Spinal cord (tissue), 10 donors: Measurements from ENCODE around the gene COP1. TPM values are rescaled to one million over a fixed set of nuclear protein-coding genes. Genes with fewer than 3 reads are reported as not detected.
A peak's percentile ranks its signal among the peaks of the same experiment; 100 is the strongest.

Experiments used
- DNase-seq, 6 donors: peaks; one replicate each; pipeline versions ENCODE4 v3.0.0 to v3.0.0-alpha.2; 2013 to 2015; ENCODE audit warnings: low spot score in 6 of 6, low read depth in 4 of 6
- H3K27ac ChIP-seq: one replicate; pipeline ENCODE4 v1.5.1; 2013; ENCODE audit warnings: low read depth, low read length, control low read depth
- H3K27me3 ChIP-seq: one replicate; pipeline ENCODE4 v1.6.1; 2013; ENCODE audit warnings: low read length; ENCODE audit not compliant: control insufficient read depth, insufficient read depth
- H3K36me3 ChIP-seq: one replicate; pipeline ENCODE4 v1.6.1; 2013; ENCODE audit warnings: low read length; ENCODE audit not compliant: control insufficient read depth, insufficient read depth
- H3K4me1 ChIP-seq: one replicate; pipeline ENCODE4 v1.6.1; 2013; ENCODE audit warnings: low read length; ENCODE audit not compliant: control insufficient read depth, insufficient read depth
- H3K4me3 ChIP-seq: one replicate; pipeline ENCODE4 v1.5.1; 2013; ENCODE audit warnings: low read depth, low read length, control low read depth
- H3K9me3 ChIP-seq: one replicate; pipeline ENCODE4 v1.6.1; 2013; ENCODE audit warnings: low read length; ENCODE audit not compliant: control insufficient read depth, insufficient read depth
- WGBS: methylation state at CpG from one replicate; pipeline ENCODE4 v1.1.5; 2013; ENCODE audit warnings: missing lambda C conversion rate; ENCODE audit not compliant: insufficient coverage; 5-methylcytosine and 5-hydroxymethylcytosine counted together
- polyA plus RNA-seq, 2 donors: library from polyadenylated mRNA; unstranded; fragments of 120-200 nt; gene quantifications; one replicate each; pipeline ENCODE4 v1.2.1, GENCODE V29; 2013; ENCODE audit not compliant: insufficient read length in 2 of 2
- total RNA-seq, 2 donors: library from RNA; depleted of rRNA in 1 of 2; stranded (reverse); fragments of 120-200 nt in 1 of 2; fragments of >200 nt in 1 of 2; gene quantifications; one replicate each; pipeline versions ENCODE4 v1.2.3 to v1.2.4, GENCODE V29; 2013 to 2014
- donor health status: healthy.

Gene COP1
- total and polyA plus RNA-seq, 4 donors = 51.6 to 70.6 (median 59.9) TPM

- Histone ChIP-seq H3K4me3 (no peak overlapping the region), H3K27me3 (no peaks in the 10 kb centered on the region), H3K9me3 (no peaks in the 10 kb centered on the region), H3K36me3 (no peaks in the 10 kb centered on the region), H3K4me1 (no peaks in the 10 kb centered on the region), H3K27ac (no peak overlapping the region)
- WGBS = no CpG with 5 or more reads among the region's 3 CpGs
- DNase-seq = peak in 1 of 6 donors; percentile 12
Observed at GRCh38 chr1:175968486-175969172, 238.5 kb downstream of the COP1 start.

GRCh38 chr1:175963740-175964139, 243.3 kb downstream of the COP1 start:
- H3K36me3 ChIP-seq = no peaks in the 10 kb centered on the region
- no peak overlapping the region for H3K27ac ChIP-seq
- no peak for DNase-seq
- no peaks in the 10 kb centered on the region for H3K27me3 ChIP-seq
- WGBS = no CpG with 5 or more reads among the region's 2 CpGs
- H3K9me3 ChIP-seq = no peaks in the 10 kb centered on the region
- no peak overlapping the region for H3K4me3 ChIP-seq
- no peaks in the 10 kb centered on the region for H3K4me1 ChIP-seq

- Histone ChIP-seq H3K9me3 (no peaks in the 10 kb centered on the region), H3K4me1 (no peaks in the 10 kb centered on the region), H3K4me3 (no peak overlapping the region), H3K36me3 (no peaks in the 10 kb centered on the region), H3K27ac (no peak overlapping the region), H3K27me3 (no peaks in the 10 kb centered on the region)
- DNase-seq = no peak
- WGBS = no CpG with 5 or more reads among the region's 1 CpG
Observed at GRCh38 chr1:175960169-175960568, 246.9 kb downstream of the COP1 start.

- Histone ChIP-seq H3K4me1 (no peaks in the 10 kb centered on the region), H3K27ac (no peak overlapping the region), H3K36me3 (peaks cover 3% of the 10 kb centered on the region), H3K27me3 (no peaks in the 10 kb centered on the region), H3K4me3 (no peak overlapping the region), H3K9me3 (no peaks in the 10 kb centered on the region)
- no CpG with 5 or more reads among the region's 1 CpG for WGBS
- DNase-seq = no peak
Observed at GRCh38 chr1:175951627-175952026, 255.5 kb downstream of the COP1 start.

- H3K4me1 ChIP-seq = no peaks in the 10 kb centered on the region
- peak in 1 of 6 donors; percentile 36 for DNase-seq
Observed at GRCh38 chr1:175947771-175948170, 259.3 kb downstream of the COP1 start.

GRCh38 chr1:175944591-175944990, 262.5 kb downstream of the COP1 start:
- no CpG with 5 or more reads among the region's 2 CpGs for WGBS
- peaks cover 5% of the 10 kb centered on the region for H3K36me3 ChIP-seq
- H3K4me3 ChIP-seq = no peak overlapping the region

More at GRCh38 chr1:175947771-175948170, 259.3 kb downstream of the COP1 start:
- Histone ChIP-seq H3K36me3 (no peaks in the 10 kb centered on the region), H3K27ac (no peak overlapping the region), H3K4me3 (no peak overlapping the region), H3K9me3 (no peaks in the 10 kb centered on the region), H3K27me3 (no peaks in the 10 kb centered on the region)

GRCh38 chr1:175941164-175941563, 265.9 kb downstream of the COP1 start:
- no peaks in the 10 kb centered on the region for H3K9me3 ChIP-seq
- DNase-seq = no peak
- no CpG with 5 or more reads among the region's 2 CpGs for WGBS
- no peaks in the 10 kb centered on the region for H3K4me1 ChIP-seq
- H3K36me3 ChIP-seq = peaks cover 5% of the 10 kb centered on the region
- no peaks in the 10 kb centered on the region for H3K27me3 ChIP-seq
- H3K4me3 ChIP-seq = no peak overlapping the region
- no peak overlapping the region for H3K27ac ChIP-seq

More at GRCh38 chr1:175944591-175944990, 262.5 kb downstream of the COP1 start:
- Histone ChIP-seq H3K4me1 (no peaks in the 10 kb centered on the region), H3K9me3 (no peaks in the 10 kb centered on the region), H3K27ac (no peak overlapping the region), H3K27me3 (no peaks in the 10 kb centered on the region)
- DNase-seq = no peak

GRCh38 chr1:175936736-175937135, 270.4 kb downstream of the COP1 start:
- Histone ChIP-seq H3K27me3 (no peaks in the 10 kb centered on the region), H3K9me3 (no peaks in the 10 kb centered on the region), H3K27ac (no peak overlapping the region), H3K4me1 (no peaks in the 10 kb centered on the region), H3K36me3 (peaks cover 2% of the 10 kb centered on the region), H3K4me3 (no peak overlapping the region)
- 100% methylated on average over 3 of the region's 6 CpGs for WGBS
- DNase-seq = no peak

- Histone ChIP-seq H3K4me1 (no peaks in the 10 kb centered on the region), H3K36me3 (no peaks in the 10 kb centered on the region), H3K27ac (no peak overlapping the region), H3K4me3 (no peak overlapping the region), H3K27me3 (no peaks in the 10 kb centered on the region), H3K9me3 (no peaks in the 10 kb centered on the region)
- no peak for DNase-seq
- WGBS = no CpG with 5 or more reads among the region's 3 CpGs
Observed at GRCh38 chr1:175935566-175936115, 271.4 kb downstream of the COP1 start.

GRCh38 chr1:175935166-175935565, 271.9 kb downstream of the COP1 start:
- no peaks in the 10 kb centered on the region for H3K27me3 ChIP-seq
- H3K27ac ChIP-seq = no peak overlapping the region
- no peak overlapping the region for H3K4me3 ChIP-seq
- no peaks in the 10 kb centered on the region for H3K9me3 ChIP-seq
- DNase-seq = no peak
- no peaks in the 10 kb centered on the region for H3K36me3 ChIP-seq
- 100% methylated on average over 1 of the region's 3 CpGs for WGBS
- no peaks in the 10 kb centered on the region for H3K4me1 ChIP-seq
